ENCODE measurements around the gene DNMT3A.

DNA sequence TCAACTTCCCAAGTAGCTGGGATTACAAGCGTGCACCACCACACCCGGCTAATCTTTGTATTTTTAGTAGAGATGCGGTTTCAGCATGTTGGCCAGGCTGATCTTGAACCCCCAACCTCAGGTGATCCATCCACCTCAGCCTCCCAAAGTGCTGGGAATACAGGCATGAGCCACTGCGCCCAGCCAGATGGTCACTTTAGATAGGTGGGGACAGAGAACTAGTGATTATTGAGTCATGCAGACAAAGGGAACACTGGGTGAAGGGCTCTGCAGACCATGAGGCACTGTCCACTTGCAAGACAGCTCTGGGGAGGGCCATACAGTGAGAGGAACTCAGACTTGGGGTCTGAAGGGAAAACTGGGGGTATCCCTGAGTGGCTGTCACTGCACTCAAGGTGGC, 114.9 kb downstream of the DNMT3A start:
- TF ChIP-seq, protein P1, sequence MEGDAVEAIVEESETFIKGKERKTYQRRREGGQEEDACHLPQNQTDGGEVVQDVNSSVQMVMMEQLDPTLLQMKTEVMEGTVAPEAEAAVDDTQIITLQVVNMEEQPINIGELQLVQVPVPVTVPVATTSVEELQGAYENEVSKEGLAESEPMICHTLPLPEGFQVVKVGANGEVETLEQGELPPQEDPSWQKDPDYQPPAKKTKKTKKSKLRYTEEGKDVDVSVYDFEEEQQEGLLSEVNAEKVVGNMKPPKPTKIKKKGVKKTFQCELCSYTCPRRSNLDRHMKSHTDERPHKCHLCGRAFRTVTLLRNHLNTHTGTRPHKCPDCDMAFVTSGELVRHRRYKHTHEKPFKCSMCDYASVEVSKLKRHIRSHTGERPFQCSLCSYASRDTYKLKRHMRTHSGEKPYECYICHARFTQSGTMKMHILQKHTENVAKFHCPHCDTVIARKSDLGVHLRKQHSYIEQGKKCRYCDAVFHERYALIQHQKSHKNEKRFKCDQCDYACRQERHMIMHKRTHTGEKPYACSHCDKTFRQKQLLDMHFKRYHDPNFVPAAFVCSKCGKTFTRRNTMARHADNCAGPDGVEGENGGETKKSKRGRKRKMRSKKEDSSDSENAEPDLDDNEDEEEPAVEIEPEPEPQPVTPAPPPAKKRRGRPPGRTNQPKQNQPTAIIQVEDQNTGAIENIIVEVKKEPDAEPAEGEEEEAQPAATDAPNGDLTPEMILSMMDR (IDR thresholded peaks at IDR 0.05), result no peak
- TF ChIP-seq EZH2 (IDR thresholded peaks at IDR 0.05; ENCODE audit: borderline replicate concordance, insufficient read depth, low read depth, low read length, poor library complexity, severe bottlenecking), result no peak

All from B cell (primary cell).